CD1c-positive myeloid dendritic cell (primary cell): Measurements from ENCODE around the gene RBM18.

Experiments used
- DNase-seq: peaks from one replicate; pipeline ENCODE4 v3.0.0-alpha.2; 2016; ENCODE audit errors: extremely low spot score

RBM18 gene

GRCh38 chr9:122264360-122265148 lies at the start of gene RBM18, which contains the start of gene MRRF:
TSS of gene RBM18 (minus strand) at chr9:122264840. CDS start at chr9:122261492, 3,348 bp downstream.
TSS of gene MRRF (plus strand) at chr9:122264882. CDS start at chr9:122270892, 6,010 bp downstream.
- peak; percentile 96 for DNase-seq

- DNase-seq, result no peak
Observed at GRCh38 chr9:122314165-122314564, 49.5 kb upstream of the RBM18 start.

- DNase-seq, result no peak
Observed at GRCh38 chr9:122309861-122310260, 45.2 kb upstream of the RBM18 start.

- no peak for DNase-seq
Observed at GRCh38 chr9:122307925-122308324, 43.3 kb upstream of the RBM18 start.

GRCh38 chr9:122307061-122307460 lies 42.4 kb upstream of the RBM18 start:
- DNase-seq, result no peak

GRCh38 chr9:122302237-122303093 lies 37.8 kb upstream of the RBM18 start:
- no peak for DNase-seq

- peak; percentile 61 for DNase-seq
Observed at GRCh38 chr9:122297512-122297911, 32.9 kb upstream of the RBM18 start.

- no peak for DNase-seq
Observed at GRCh38 chr9:122294531-122294930, 29.9 kb upstream of the RBM18 start.

GRCh38 chr9:122291458-122291857 lies 26.8 kb upstream of the RBM18 start:
- no peak for DNase-seq

- DNase-seq, result no peak
Observed at GRCh38 chr9:122287214-122287720, 22.6 kb upstream of the RBM18 start.

GRCh38 chr9:122286764-122287163 lies 22.1 kb upstream of the RBM18 start:
- peak; percentile 50 for DNase-seq

- no peak for DNase-seq
Observed at GRCh38 chr9:122281368-122281767, 16.7 kb upstream of the RBM18 start.

GRCh38 chr9:122277285-122277897 lies 12.8 kb upstream of the RBM18 start:
- no peak for DNase-seq

- DNase-seq, result no peak
Observed at GRCh38 chr9:122276096-122276495, 11.5 kb upstream of the RBM18 start.

GRCh38 chr9:122274055-122274454 lies 9.4 kb upstream of the RBM18 start:
- no peak for DNase-seq

GRCh38 chr9:122268041-122268814 lies 3.6 kb upstream of the RBM18 start:
- no peak for DNase-seq

- peak; percentile 80 for DNase-seq
Observed at GRCh38 chr9:122265149-122265915, 692 bp upstream of the RBM18 start.

- peak; percentile 24 for DNase-seq
Observed at GRCh38 chr9:122263699-122264349, 816 bp downstream of the RBM18 start.

GRCh38 chr9:122262073-122262472 lies 2.6 kb downstream of the RBM18 start:
- no peak for DNase-seq

- no peak for DNase-seq
Observed at GRCh38 chr9:122261469-122261881, 3.2 kb downstream of the RBM18 start.
